ENCODE data around the gene ANXA5.
"Not testable (repeated sequence)": the region's sequence is repeated elsewhere in the genome, so short reads cannot be mapped to it uniquely, and the experiment has no call there.

ANXA5 gene

GRCh38 chr4:121680571-121680970 lies 16.2 kb downstream of the ANXA5 start:
- DNase-seq (ENCODE audit: insufficient read length, low spot score) (no peak), FAIRE-seq (no peak)

DNA sequence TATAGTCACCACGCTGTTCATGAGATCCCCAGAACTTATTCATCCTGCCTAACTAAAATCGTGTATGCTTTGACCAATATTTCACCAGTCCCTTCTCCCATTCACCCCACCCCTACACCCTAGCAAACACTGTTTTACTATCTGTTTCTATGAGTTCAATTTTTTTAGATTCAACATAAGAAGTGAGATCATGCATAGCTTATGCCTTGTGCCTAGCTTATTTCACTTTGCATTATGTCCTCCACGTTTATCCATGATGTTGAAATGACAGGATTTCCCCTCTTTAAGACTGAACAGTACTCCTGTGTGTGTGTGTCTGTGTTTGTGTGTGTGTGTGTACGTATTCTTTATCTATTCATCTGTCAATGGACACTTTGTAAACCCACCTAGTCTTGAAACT lies 16.8 kb downstream of the ANXA5 start:
- DNase-seq (ENCODE audit: insufficient read length, low spot score) (no peak), FAIRE-seq (no peak)

GRCh38 chr4:121679267-121679666 lies 17.5 kb downstream of the ANXA5 start:
- FAIRE-seq (no peak), DNase-seq (ENCODE audit: insufficient read length, low spot score) (no peak)

DNA sequence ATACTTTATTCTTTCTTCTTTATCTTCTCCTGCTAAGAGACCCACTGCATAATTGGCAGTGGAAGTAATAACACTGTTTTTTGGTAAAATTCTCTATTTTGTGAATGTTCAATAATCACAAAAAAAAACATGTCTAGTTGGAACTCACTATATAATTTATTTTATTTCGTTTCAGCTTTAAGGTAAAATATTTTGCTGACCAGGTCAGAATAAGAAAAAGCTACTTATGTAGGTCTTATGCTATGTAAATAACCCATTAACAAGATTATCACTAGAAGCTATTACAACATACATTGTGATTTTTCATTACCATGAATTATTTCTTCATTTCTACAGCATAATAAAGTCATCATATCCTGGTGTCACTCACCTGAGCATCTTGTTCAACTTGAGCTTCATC lies 19.3 kb downstream of the ANXA5 start:
- FAIRE-seq: no peak
- DNase-seq (ENCODE audit: insufficient read length, low spot score): no peak

GRCh38 chr4:121676345-121677075 lies 20.3 kb downstream of the ANXA5 start:
- DNase-seq (ENCODE audit: insufficient read length, low spot score): no peak
- FAIRE-seq: no peak

DNA sequence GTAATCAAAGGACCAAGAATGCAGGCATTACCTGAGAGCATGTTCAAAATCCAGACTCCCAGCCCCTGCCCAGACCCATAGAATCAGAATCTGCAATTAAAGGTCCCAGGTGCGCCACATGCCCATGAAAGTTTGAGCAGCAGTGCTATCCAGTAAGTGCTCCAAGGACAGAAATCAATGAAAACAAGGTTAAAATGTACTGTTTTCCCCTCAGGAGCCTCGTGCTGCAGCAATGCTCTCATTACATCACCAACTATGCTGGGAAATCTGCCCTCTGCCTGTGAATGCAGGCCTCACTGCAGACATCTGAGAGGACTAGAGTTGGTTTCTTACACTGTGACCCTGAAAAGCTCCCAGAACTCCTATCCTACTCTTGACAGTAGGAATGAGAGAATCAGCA lies 21.1 kb downstream of the ANXA5 start:
- FAIRE-seq: no peak
- no peak for DNase-seq (ENCODE audit: insufficient read length, low spot score)

GRCh38 chr4:121674696-121675095 lies 22.1 kb downstream of the ANXA5 start:
- DNase-seq (ENCODE audit: insufficient read length, low spot score): no peak
- FAIRE-seq: no peak

GRCh38 chr4:121674191-121674590 lies 22.6 kb downstream of the ANXA5 start:
- no peak for DNase-seq (ENCODE audit: insufficient read length, low spot score)
- no peak for FAIRE-seq

- no peak for DNase-seq (ENCODE audit: insufficient read length, low spot score)
- no peak for FAIRE-seq
Measured at GRCh38 chr4:121669163-121669550, 27.6 kb downstream of the ANXA5 start.

GRCh38 chr4:121668368-121669162 lies 28.2 kb downstream of the ANXA5 start:
- FAIRE-seq (peak; percentile 46), DNase-seq (ENCODE audit: insufficient read length, low spot score) (no peak)

DNA sequence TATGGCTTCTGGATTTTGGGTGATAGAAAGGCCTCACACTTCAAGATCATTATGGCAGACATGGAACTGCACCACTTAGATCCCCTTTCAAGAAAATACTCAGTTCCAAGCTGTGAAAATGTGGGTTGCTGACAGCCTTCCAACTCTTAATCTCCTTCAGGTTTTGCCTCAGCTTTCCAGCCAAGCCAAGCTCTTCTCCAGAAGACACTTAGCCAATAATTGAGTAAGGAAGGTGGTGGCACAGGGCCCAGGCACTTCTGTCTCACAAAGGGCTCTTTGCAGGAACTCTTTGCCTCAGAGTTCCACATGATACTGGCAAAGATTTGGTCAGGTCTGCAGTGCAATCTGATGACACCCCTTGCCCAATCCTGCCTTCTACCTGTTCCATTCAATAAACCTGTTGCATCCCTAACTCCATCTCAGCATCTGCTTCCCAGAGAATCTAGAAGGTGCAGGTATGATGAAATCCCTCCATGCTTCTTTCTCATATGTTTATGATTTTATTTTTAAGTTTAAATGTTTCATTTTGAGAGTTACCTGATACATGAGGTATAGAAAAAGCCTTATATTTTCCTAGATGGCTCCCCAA lies 30.6 kb downstream of the ANXA5 start:
- DNase-seq (ENCODE audit: insufficient read length, low spot score): no peak
- FAIRE-seq: no peak

DNA sequence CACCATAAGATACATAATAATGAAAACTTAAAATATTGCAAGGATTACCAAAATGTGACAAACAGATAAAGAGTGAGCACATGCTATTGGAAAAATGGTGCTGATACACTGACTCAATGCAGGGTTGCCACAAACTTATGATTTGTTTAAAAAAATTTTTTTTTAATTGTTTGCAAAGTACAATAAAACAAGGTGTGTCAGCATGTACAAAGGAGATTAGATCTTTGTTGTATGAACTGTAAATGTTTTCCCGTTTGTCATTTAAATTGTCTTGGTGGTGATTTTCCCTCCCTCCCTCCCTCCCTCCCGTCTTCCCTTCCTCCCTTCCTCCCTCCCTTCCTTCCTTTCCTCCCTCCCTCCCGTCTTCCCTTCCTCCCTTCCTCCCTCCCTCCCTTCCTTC lies 31.4 kb downstream of the ANXA5 start:
- no peak for DNase-seq (ENCODE audit: insufficient read length, low spot score)
- FAIRE-seq: no peak

DNA sequence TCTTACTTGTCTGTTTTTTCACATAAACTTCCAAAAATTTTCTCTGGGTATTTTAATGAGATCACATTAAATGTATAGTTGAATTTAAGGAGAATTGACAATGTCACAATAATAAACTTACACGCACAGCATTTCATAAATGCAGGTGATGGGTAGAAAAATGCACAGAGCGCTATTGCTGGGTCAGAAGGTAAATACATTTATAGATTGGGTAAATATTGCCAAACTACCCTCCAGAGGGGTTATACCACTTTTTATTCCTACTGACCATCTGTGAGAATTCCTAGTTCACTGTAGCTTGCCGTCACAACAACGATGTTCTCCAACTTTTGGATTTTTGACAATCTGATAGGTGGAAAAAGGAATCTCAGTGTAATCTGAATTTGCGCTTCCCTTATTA lies 34.6 kb downstream of the ANXA5 start:
- FAIRE-seq (no peak), DNase-seq (ENCODE audit: insufficient read length, low spot score) (no peak)

- DNase-seq (ENCODE audit: insufficient read length, low spot score); FAIRE-seq: not testable (repeated sequence)
Measured at GRCh38 chr4:121660175-121660933, 36.4 kb downstream of the ANXA5 start.

DNA sequence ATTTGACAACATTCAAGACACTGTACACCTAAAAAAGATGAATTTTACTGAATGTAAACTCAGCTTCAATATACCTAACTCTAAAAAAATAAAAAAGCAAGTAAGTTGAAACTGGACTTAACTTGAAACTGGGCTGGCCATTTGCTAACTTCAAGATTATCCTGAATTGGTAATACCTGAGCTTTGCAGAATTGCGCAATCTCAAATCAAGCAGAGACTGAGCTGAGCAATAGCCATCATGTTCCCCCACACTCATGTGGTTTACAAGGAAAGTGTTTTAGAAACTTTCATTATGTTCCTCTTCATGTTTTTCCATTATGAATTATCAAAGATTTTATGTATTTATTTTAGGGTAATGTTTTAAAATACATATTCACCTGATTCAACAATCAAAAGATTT lies 38.7 kb downstream of the ANXA5 start:
- FAIRE-seq (no peak), DNase-seq (ENCODE audit: insufficient read length, low spot score) (no peak)

GRCh38 chr4:121656269-121656641 lies 40.5 kb downstream of the ANXA5 start:
- DNase-seq (ENCODE audit: insufficient read length, low spot score) (peak; percentile 8), FAIRE-seq (peak; percentile 62)

DNA sequence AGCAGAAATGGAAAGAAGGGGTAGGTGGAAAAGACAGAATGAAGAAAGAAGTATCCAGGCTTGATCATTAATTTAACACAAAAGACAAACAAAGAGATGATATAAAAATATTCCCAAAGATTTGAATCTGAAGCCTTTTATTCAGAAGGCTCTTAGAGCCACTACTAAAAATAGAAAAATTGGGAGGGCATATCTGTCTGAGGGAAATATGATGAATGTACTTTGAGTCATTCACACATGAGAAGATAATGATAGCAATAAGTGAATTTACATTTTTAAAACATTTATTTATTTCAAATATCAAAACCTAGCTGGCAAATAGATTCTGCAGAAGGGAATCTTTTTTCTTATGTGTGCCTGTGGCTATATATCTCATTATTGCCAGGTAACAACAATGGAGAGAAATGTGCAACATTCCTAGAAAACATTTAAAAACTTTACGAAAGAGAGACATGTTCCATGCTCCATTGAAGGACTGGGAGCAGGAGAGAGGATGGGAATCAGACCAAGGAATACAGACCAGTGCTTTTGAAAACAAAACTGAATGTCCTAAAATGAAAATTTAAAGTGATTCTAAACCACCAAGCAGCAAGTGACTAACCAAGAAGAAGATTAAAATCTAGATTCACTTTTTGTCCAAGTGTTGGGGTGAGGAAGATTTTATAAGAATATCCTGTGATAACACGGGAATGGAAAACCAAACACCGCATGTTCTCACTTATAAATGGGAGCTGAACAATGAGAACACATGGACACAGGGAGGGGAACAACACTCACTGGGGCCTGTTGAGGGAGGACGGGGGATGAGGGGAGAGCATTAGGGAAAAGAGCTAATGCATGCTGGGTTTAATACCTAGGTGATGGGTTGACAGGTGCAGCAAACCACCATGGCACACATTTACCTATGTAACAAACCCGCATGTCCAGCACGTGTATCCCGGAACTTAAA lies 41.2 kb downstream of the ANXA5 start:
- FAIRE-seq: no peak
- no peak for DNase-seq (ENCODE audit: insufficient read length, low spot score)

GRCh38 chr4:121654738-121655137 lies 42.0 kb downstream of the ANXA5 start:
- no peak for DNase-seq (ENCODE audit: insufficient read length, low spot score)
- no peak for FAIRE-seq

DNA sequence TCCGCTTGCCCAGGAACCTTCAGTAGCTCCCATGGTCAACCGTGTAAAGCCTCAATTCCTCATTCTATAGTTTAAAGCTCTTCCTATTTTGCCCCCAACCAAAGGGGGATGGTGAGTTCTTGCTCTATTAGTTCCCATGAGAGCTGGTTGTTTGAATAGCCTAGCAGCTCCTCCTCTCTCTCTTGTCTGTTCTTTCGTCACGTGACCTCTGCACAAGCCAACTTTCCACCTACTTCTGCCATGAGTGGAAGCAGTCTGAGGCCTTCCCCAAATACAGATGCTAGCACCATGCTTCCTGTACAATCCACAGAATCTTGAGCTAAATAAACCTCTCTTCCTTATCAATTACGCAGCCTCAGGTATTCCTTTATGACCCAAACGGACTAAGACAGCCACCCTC lies 42.8 kb downstream of the ANXA5 start:
- DNase-seq (ENCODE audit: insufficient read length, low spot score) (no peak), FAIRE-seq (no peak)

GRCh38 chr4:121653214-121653613 lies 43.6 kb downstream of the ANXA5 start:
- FAIRE-seq (no peak), DNase-seq (ENCODE audit: insufficient read length, low spot score) (no peak)

Measured in HTR-8/SVneo (cell line).